Smooth muscle cell (in vitro differentiated cells): Measurements from ENCODE around the gene ZNF335. TPM values are rescaled to one million over a fixed set of nuclear protein-coding genes. Genes with fewer than 3 reads are reported as not detected.

ENCODE experiments used
- DNase-seq: peaks from one replicate; lab custom pipeline; 2025; ENCODE audit not compliant: unreplicated experiment; lab: John Stamatoyannopoulos, UW
- H2AFZ ChIP-seq: fragments of 200-600 bp; sonication (generic); 2 replicates; pipeline ENCODE4 v1.6.0; 2016; ENCODE audit warnings: antibody characterized with exemption, low read depth, mild to moderate bottlenecking
- H3F3A ChIP-seq: fragments of 200-600 bp; sonication (generic); 2 replicates; pipeline ENCODE4 v1.6.0; 2017; ENCODE audit warnings: antibody characterized with exemption, low read depth
- H3K27ac ChIP-seq: fragments of 200-600 bp; sonication (generic); 2 replicates; pipeline ENCODE4 v1.5.1; 2016; ENCODE audit warnings: low read depth, mild to moderate bottlenecking
- H3K27me3 ChIP-seq: fragments of 200-600 bp; sonication (generic); 2 replicates; pipeline ENCODE4 v1.6.1; 2016; ENCODE audit warnings: low read depth, mild to moderate bottlenecking
- H3K36me3 ChIP-seq: fragments of 200-600 bp; sonication (generic); 2 replicates; pipeline ENCODE4 v1.5.1; 2016; ENCODE audit warnings: low read depth
- H3K4me1 ChIP-seq: fragments of 200-600 bp; sonication (generic); 2 replicates; pipeline ENCODE4 v1.5.1; 2016; ENCODE audit warnings: low read depth
- H3K4me2 ChIP-seq: fragments of 200-600 bp; sonication (generic); 2 replicates; pipeline ENCODE4 v1.6.0; 2016; ENCODE audit warnings: mild to moderate bottlenecking
- H3K4me3 ChIP-seq: fragments of 200-600 bp; sonication (generic); 2 replicates; pipeline ENCODE4 v1.5.1; 2016; ENCODE audit warnings: mild to moderate bottlenecking
- H3K79me2 ChIP-seq: fragments of 200-600 bp; sonication (generic); 2 replicates; pipeline ENCODE4 v1.6.0; 2016; ENCODE audit warnings: low read depth, mild to moderate bottlenecking
- H3K9ac ChIP-seq: fragments of 200-600 bp; sonication (generic); 2 replicates; pipeline ENCODE4 v1.6.0; 2016; ENCODE audit warnings: low read depth
- H3K9me3 ChIP-seq: fragments of 200-600 bp; sonication (generic); replicated peaks from 2 replicates; pipeline ENCODE4 v1.5.1; 2016; ENCODE audit warnings: low read depth
- H4K20me1 ChIP-seq: fragments of 200-600 bp; sonication (generic); 2 replicates; pipeline ENCODE4 v1.6.0; 2016; ENCODE audit warnings: low read depth
- WGBS: methylation state at CpG from one replicate; pipeline ENCODE4 v1.1.7; 2016; ENCODE audit warnings: low lambda C conversion rate; 5-methylcytosine and 5-hydroxymethylcytosine counted together
- polyA plus RNA-seq: library from polyadenylated mRNA; unstranded; fragments of >200 nt; fragmentation: Nextera tagmentation; extraction: Ambion mirVana; gene quantifications from 2 replicates; pipeline ENCODE4 v1.2.1, GENCODE V29; 2016
- total RNA-seq: library from RNA; depleted of rRNA; stranded (reverse); fragments of >200 nt; gene quantifications from 2 replicates; pipeline ENCODE4 v1.2.3, GENCODE V29; 2014
- TF ChIP-seq, protein P1 (sequence below): fragments of 200-600 bp; sonication (generic); IDR thresholded peaks from 2 replicates; pipeline ENCODE4 v1.5.1; 2017; ENCODE audit warnings: borderline replicate concordance, mild to moderate bottlenecking, antibody characterized with exemption; ENCODE audit not compliant: insufficient read depth, poor library complexity, severe bottlenecking

Gene ZNF335, protein sequence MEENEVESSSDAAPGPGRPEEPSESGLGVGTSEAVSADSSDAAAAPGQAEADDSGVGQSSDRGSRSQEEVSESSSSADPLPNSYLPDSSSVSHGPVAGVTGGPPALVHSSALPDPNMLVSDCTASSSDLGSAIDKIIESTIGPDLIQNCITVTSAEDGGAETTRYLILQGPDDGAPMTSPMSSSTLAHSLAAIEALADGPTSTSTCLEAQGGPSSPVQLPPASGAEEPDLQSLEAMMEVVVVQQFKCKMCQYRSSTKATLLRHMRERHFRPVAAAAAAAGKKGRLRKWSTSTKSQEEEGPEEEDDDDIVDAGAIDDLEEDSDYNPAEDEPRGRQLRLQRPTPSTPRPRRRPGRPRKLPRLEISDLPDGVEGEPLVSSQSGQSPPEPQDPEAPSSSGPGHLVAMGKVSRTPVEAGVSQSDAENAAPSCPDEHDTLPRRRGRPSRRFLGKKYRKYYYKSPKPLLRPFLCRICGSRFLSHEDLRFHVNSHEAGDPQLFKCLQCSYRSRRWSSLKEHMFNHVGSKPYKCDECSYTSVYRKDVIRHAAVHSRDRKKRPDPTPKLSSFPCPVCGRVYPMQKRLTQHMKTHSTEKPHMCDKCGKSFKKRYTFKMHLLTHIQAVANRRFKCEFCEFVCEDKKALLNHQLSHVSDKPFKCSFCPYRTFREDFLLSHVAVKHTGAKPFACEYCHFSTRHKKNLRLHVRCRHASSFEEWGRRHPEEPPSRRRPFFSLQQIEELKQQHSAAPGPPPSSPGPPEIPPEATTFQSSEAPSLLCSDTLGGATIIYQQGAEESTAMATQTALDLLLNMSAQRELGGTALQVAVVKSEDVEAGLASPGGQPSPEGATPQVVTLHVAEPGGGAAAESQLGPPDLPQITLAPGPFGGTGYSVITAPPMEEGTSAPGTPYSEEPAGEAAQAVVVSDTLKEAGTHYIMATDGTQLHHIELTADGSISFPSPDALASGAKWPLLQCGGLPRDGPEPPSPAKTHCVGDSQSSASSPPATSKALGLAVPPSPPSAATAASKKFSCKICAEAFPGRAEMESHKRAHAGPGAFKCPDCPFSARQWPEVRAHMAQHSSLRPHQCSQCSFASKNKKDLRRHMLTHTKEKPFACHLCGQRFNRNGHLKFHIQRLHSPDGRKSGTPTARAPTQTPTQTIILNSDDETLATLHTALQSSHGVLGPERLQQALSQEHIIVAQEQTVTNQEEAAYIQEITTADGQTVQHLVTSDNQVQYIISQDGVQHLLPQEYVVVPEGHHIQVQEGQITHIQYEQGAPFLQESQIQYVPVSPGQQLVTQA (N-terminal part only)
- total RNA-seq (11.2 and 11.6 TPM in 2 replicates), polyA plus RNA-seq (14.2 and 20.7 TPM in 2 replicates)

DNA sequence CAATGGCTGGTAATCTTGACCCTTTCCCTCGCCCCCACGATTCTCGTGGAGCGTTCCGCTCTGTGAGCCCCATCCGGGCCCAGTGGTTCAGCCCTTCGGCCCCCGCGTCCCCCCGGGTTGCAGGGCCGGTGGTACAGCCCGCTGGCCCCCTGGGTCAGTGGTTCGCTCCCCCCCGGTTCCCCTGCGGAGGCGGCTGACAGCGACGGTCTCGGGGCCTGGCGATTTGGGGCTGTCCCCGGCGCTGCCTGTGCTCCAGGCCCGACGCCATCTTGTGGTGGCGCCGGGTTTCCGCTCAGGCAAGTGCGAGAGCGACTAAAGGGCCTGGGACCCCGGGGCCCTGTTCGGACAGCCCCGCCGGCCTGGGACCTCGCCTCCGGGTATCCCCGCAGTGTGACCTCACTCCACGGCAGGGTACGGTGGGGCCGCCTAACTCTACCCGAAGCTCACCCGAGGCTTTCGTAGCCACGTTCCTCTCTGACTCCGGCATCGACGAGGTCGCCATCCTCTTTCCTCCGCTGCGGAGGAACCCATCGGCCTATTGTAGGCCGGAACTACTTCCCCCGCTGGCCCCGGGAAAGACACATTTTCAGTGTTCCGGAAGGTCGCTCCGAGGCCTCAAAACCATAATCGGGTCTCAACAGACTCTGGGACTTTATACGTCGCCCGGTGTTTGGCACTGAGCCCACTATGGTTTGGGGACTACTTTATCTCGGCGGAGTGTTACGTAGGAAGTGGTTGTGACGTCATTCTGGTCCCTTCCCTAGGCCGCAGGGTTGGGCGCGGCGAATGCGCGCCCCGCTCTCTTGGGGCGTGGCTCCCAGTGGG, at the start of gene ZNF335:
TSS of gene ZNF335 (minus strand) at position 529 of the 825 bp plus-strand sequence. CDS start 793 bp downstream, outside the sequence.
- Histone ChIP-seq H3F3A (no peaks in the 10 kb centered on the region), H3K9me3 (no peaks in the 10 kb centered on the region), H3K4me1 (peaks cover 6% of the 10 kb centered on the region), H3K9ac (peak within 1 kb of the TSS; percentile 100), H3K4me2 (peak within 1 kb of the TSS; percentile 91), H4K20me1 (peaks cover 26% of the 10 kb centered on the region), H3K79me2 (peaks cover 8% of the 10 kb centered on the region), H3K4me3 (peak within 1 kb of the TSS; percentile 92), H3K27me3 (no peaks in the 10 kb centered on the region), H3K36me3 (peaks cover 6% of the 10 kb centered on the region), H3K27ac (peak within 1 kb of the TSS; percentile 100), H2AFZ (peak within 1 kb of the TSS; percentile 98)
- under 1% methylated on average over 67 of the region's 72 CpGs for WGBS
- peak; percentile 98 for DNase-seq
- TF ChIP-seq, protein P1, sequence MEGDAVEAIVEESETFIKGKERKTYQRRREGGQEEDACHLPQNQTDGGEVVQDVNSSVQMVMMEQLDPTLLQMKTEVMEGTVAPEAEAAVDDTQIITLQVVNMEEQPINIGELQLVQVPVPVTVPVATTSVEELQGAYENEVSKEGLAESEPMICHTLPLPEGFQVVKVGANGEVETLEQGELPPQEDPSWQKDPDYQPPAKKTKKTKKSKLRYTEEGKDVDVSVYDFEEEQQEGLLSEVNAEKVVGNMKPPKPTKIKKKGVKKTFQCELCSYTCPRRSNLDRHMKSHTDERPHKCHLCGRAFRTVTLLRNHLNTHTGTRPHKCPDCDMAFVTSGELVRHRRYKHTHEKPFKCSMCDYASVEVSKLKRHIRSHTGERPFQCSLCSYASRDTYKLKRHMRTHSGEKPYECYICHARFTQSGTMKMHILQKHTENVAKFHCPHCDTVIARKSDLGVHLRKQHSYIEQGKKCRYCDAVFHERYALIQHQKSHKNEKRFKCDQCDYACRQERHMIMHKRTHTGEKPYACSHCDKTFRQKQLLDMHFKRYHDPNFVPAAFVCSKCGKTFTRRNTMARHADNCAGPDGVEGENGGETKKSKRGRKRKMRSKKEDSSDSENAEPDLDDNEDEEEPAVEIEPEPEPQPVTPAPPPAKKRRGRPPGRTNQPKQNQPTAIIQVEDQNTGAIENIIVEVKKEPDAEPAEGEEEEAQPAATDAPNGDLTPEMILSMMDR: peak; percentile 35

DNA sequence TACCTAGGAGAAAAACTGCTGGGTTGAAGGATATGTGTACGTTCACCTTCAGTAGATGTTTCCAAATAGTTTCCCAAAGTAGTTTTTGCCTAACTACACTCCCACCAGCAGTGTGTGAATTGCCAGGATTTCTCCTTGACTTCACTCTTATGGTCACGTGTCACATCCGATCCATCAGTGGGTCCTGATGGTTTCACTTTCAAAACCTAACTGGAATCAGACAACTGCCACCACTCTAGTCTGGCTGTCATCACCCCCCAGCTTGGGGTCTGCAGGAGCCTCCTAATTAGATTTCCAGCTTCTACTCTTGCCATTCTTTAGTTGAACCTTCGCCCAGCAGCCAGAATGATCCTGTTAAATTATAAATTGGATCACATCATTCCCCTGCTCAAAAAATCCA, 48.6 kb upstream of the ZNF335 start:
- Histone ChIP-seq H2AFZ (no peak overlapping the region), H4K20me1 (no peaks in the 10 kb centered on the region), H3K79me2 (no peaks in the 10 kb centered on the region), H3K4me3 (no peak overlapping the region), H3K27me3 (peaks cover 8% of the 10 kb centered on the region), H3K27ac (no peak overlapping the region), H3K4me2 (no peak overlapping the region), H3K36me3 (no peaks in the 10 kb centered on the region), H3K4me1 (no peaks in the 10 kb centered on the region), H3K9me3 (no peaks in the 10 kb centered on the region), H3F3A (peaks cover 4% of the 10 kb centered on the region), H3K9ac (no peak overlapping the region)
- DNase-seq: no peak
- TF ChIP-seq, protein P1: no peak
- 91% methylated on average over 4 of the region's 4 CpGs for WGBS

DNA sequence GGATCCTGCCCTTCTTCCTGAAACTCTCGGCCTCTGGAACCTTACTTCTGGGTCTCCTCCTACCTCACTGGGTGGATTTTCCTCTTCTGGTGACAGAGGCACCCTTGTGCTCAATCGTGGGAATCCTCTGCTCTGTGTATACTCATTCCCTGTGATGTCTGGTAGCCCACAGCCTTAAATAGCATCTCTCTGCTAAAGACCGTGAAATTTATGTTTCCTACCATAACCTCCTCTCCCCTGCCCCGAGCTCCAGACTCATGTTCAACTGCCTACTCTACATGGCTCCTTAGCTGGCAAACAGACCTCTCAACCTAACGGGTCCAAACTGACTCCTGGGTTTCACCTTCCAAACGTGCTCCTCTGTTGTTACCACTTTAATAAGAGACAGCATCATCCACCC, 46.6 kb upstream of the ZNF335 start:
- no peaks in the 10 kb centered on the region for H3K9me3 ChIP-seq
- no peaks in the 10 kb centered on the region for H3K79me2 ChIP-seq
- H2AFZ ChIP-seq: no peak overlapping the region
- H3K36me3 ChIP-seq: no peaks in the 10 kb centered on the region
- H3F3A ChIP-seq: peaks cover 4% of the 10 kb centered on the region
- no peak overlapping the region for H3K9ac ChIP-seq
- peaks cover 4% of the 10 kb centered on the region for H3K4me1 ChIP-seq
- TF ChIP-seq, protein P1: no peak
- no peak overlapping the region for H3K4me2 ChIP-seq
- no peak overlapping the region for H3K27ac ChIP-seq
- H4K20me1 ChIP-seq: no peaks in the 10 kb centered on the region
- no peak for DNase-seq
- no peaks in the 10 kb centered on the region for H3K27me3 ChIP-seq
- no peak overlapping the region for H3K4me3 ChIP-seq
- WGBS: 78% methylated on average over 6 of the region's 6 CpGs
